Gastroesophageal sphincter (tissue), 4 donors: ENCODE results near the gene CAVIN3. TPM values are rescaled to one million over a fixed set of nuclear protein-coding genes. Genes with fewer than 3 reads are reported as not detected.
"Not testable (repeated sequence)": the region's sequence is repeated elsewhere in the genome, so short reads cannot be mapped to it uniquely, and the experiment has no call there.

Experiments
- ATAC-seq: fragments of 150-250 bp; one replicate; pipeline ENCODE4 v1.9.1; 2016; ENCODE audit warnings: mild to moderate bottlenecking, moderate library complexity
- H3K27ac ChIP-seq, 4 donors: fragments of 200-600 bp; sonication (generic) in 3 of 4; 1 replicate in 3 of 4; 2 replicates in 1 of 4; pipeline ENCODE4 v1.5.1; 2016 to 2019
- H3K27me3 ChIP-seq: fragments of 200-600 bp; sonication (generic); one replicate; pipeline ENCODE4 v1.5.1; 2019
- H3K36me3 ChIP-seq, 2 donors: fragments of 200-600 bp; sonication (generic); one replicate each; pipeline ENCODE4 v1.5.1; 2019; ENCODE audit warnings: control low read depth in 1 of 2
- H3K4me1 ChIP-seq, 3 donors: fragments of 200-600 bp; sonication (generic); 1 replicate in 2 of 3; 2 replicates in 1 of 3; pipeline ENCODE4 v1.5.1; 2016 to 2019; ENCODE audit warnings: control low read depth in 2 of 3
- H3K4me3 ChIP-seq, 2 donors: fragments of 200-600 bp; sonication (generic); one replicate each; pipeline ENCODE4 v1.5.1; 2019; ENCODE audit warnings: mild to moderate bottlenecking in 1 of 2, moderate library complexity in 1 of 2
- H3K9me3 ChIP-seq, 3 donors: fragments of 200-600 bp; sonication (generic); one replicate each; pipeline ENCODE4 v1.5.1; 2017 to 2019; ENCODE audit warnings: control low read depth in 2 of 3
- EP300 ChIP-seq: sonication (generic); formaldehyde crosslinking; IDR thresholded peaks from one replicate; pipeline ENCODE4 v1.6.1; 2017; ENCODE audit warnings: antibody characterized with exemption, mild to moderate bottlenecking
- POLR2A ChIP-seq, 2 donors: fragments of 450-650 bp; IDR thresholded peaks; one replicate each; pipeline ENCODE4 v1.6.1; 2017; ENCODE audit warnings: antibody characterized with exemption in 2 of 2, mild to moderate bottlenecking in 2 of 2, moderate library complexity in 1 of 2
- POLR2AphosphoS5 ChIP-seq: sonication (generic); formaldehyde crosslinking; IDR thresholded peaks from one replicate; pipeline ENCODE4 v1.6.1; 2017; ENCODE audit warnings: antibody characterized with exemption
- WGBS, 2 donors: methylation state at CpG; one replicate each; pipeline ENCODE4 v1.1.5; 2018; ENCODE audit warnings: low coverage in 1 of 2; 5-methylcytosine and 5-hydroxymethylcytosine counted together
- total RNA-seq, 4 donors: library from RNA; depleted of rRNA; stranded (reverse); fragments of >200 nt; gene quantifications; one replicate each; pipeline ENCODE4 v1.1.0, GENCODE V29; 2016
- TF ChIP-seq, protein P1 (sequence below), 4 experiments: fragments of 200-600 bp in 2 of 4; fragments of 450-650 bp in 2 of 4; sonication (generic) in 1 of 4; IDR thresholded peaks; one replicate each; pipeline ENCODE4 v1.5.1; 2017 to 2019; ENCODE audit warnings: antibody characterized with exemption in 4 of 4, mild to moderate bottlenecking in 2 of 4, moderate library complexity in 2 of 4

The CAVIN3 gene
- total RNA-seq, 4 donors from 2014 or later = 164 to 313 (median 211) TPM

DNA sequence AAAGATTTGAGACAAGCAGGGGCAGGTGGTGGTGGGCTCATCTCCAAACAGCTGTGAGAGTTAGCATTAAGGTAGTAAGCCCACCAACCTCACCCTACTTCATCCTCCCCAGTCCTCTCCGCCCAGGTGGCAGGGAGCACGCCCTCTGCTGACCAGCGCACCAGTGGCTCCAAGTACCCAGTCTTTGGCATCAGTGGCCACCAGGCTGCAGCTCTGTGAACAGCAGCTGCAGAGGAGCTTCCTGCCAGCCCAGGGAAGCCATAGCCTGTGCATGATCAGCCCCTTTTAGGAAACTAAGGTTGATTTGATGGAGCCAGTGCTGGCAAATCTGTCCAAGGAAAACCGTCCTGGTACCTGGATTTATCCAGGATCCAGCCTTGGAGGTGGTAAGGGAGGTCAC is 21.7 kb downstream of the CAVIN3 start:
- Histone ChIP-seq H3K27ac (no peak overlapping the region), H3K9me3 (no peaks in the 10 kb centered on the region), H3K36me3 (no peaks in the 10 kb centered on the region), H3K27me3 (peaks cover 6% of the 10 kb centered on the region), H3K4me3 (no peak overlapping the region), H3K4me1 (no peaks in the 10 kb centered on the region)
- WGBS, 2 donors = 50 to 80% methylated on average over 1 of the region's 4 CpGs
- TF ChIP-seq EP300 = no peak
- TF ChIP-seq, protein P1, sequence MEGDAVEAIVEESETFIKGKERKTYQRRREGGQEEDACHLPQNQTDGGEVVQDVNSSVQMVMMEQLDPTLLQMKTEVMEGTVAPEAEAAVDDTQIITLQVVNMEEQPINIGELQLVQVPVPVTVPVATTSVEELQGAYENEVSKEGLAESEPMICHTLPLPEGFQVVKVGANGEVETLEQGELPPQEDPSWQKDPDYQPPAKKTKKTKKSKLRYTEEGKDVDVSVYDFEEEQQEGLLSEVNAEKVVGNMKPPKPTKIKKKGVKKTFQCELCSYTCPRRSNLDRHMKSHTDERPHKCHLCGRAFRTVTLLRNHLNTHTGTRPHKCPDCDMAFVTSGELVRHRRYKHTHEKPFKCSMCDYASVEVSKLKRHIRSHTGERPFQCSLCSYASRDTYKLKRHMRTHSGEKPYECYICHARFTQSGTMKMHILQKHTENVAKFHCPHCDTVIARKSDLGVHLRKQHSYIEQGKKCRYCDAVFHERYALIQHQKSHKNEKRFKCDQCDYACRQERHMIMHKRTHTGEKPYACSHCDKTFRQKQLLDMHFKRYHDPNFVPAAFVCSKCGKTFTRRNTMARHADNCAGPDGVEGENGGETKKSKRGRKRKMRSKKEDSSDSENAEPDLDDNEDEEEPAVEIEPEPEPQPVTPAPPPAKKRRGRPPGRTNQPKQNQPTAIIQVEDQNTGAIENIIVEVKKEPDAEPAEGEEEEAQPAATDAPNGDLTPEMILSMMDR (IDR thresholded peaks at IDR 0.05) = peak in 2 of 4 experiments; percentile 12 to 38
- ATAC-seq = no peak

DNA sequence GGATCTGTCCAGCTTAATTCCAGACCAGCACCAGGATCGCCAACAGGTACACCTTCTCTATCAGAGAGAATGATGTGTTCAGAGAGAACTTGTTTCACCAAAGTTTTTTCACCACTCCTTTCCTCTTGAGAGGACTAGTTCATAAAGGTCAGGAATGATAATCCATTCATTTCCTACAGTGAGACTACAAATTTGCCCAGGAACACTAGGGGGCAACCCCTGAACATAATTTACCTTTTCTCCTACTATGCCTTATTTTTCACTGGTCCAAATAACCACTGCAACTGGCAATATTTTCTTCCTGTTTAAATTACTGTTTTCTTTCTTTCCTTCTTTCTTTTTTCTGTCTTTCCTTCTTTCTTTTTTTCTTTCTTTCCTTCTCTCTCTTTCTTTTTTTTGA is 22.5 kb downstream of the CAVIN3 start:
- no peak for TF ChIP-seq POLR2A (IDR thresholded peaks at IDR 0.05)
- TF ChIP-seq, protein P1 (IDR thresholded peaks at IDR 0.05) = peak in 3 of 4 experiments; percentile 48 to 54 (median 52)
- no peak for TF ChIP-seq POLR2AphosphoS5
- no peak for TF ChIP-seq EP300
- Histone ChIP-seq H3K27ac (no peak overlapping the region), H3K36me3 (no peaks in the 10 kb centered on the region), H3K9me3 (no peaks in the 10 kb centered on the region), H3K4me1 (no peaks in the 10 kb centered on the region), H3K27me3 (peaks cover 2% of the 10 kb centered on the region), H3K4me3 (no peak overlapping the region)
- WGBS, 2 donors = 100% methylated on average over 1 of the region's 1 CpG
- ATAC-seq = no peak

- Histone ChIP-seq H3K4me3 (no peak overlapping the region), H3K36me3 (no peaks in the 10 kb centered on the region), H3K27me3 (peaks cover 32% of the 10 kb centered on the region), H3K4me1 (no peaks in the 10 kb centered on the region), H3K9me3 (no peaks in the 10 kb centered on the region), H3K27ac (no peak overlapping the region)
- 82 to 83% methylated on average over 1 to 4 of the region's 4 CpGs for WGBS, 2 donors
- ATAC-seq = no peak
- TF ChIP-seq EP300 = no peak
- no peak for TF ChIP-seq POLR2AphosphoS5
- TF ChIP-seq, protein P1 (IDR thresholded peaks at IDR 0.05) = no peak
- no peak for TF ChIP-seq POLR2A (IDR thresholded peaks at IDR 0.05)
Observed at GRCh38 chr11:6285019-6285418, 35.3 kb downstream of the CAVIN3 start.

- no peak overlapping the region for H3K4me3 ChIP-seq
- WGBS, 2 donors = 60 to 92% methylated on average over 1 to 3 of the region's 3 CpGs
- H3K27me3 ChIP-seq = peaks cover 37% of the 10 kb centered on the region
- no peak overlapping the region for H3K27ac ChIP-seq
- ATAC-seq = no peak
- H3K36me3 ChIP-seq = no peaks in the 10 kb centered on the region
- H3K4me1 ChIP-seq = no peaks in the 10 kb centered on the region
- TF ChIP-seq POLR2AphosphoS5 = no peak
- no peak for TF ChIP-seq EP300
- TF ChIP-seq, protein P1 (IDR thresholded peaks at IDR 0.05) = no peak
- no peak for TF ChIP-seq POLR2A (IDR thresholded peaks at IDR 0.05)
- H3K9me3 ChIP-seq = no peaks in the 10 kb centered on the region
Observed at GRCh38 chr11:6284250-6284649, 36.1 kb downstream of the CAVIN3 start.

DNA sequence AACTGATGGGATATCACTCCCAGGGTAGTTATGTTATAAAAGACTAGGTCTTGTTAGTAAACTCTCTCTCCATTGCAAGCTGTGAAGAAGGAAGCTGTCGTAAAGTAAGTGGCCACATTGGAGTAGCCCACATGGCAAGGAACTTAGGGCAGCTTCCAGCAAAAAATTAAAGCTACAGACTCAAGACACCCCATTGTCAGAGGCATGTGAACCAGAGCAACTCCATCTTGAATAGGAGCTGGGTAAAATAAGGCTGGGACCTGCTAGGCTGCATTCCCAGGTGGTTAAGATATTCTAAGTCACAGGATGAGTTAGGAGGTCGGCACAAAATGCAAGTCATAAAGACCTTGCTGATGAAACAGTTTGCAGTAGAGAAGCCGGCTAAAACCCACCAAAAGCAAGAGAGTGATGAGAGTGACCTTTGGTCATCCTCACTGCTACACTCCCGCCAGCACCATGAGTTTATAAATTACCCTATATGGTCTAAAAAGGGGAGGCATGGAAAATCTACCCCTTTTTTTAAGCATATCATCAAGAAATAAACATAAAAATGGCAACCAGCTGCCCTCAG is 36.8 kb downstream of the CAVIN3 start:
- ATAC-seq = no peak
- 59 to 72% methylated on average over 3 to 4 of the region's 4 CpGs for WGBS, 2 donors

GRCh38 chr11:6280809-6281208 is 39.5 kb downstream of the CAVIN3 start:
- WGBS, 2 donors = 27 to 55% methylated on average over 5 to 6 of the region's 7 CpGs
- H3K27ac ChIP-seq, H3K4me3 ChIP-seq, H3K36me3 ChIP-seq, H3K4me1 ChIP-seq, ATAC-seq, H3K9me3 ChIP-seq: not testable (repeated sequence)
- H3K27me3 ChIP-seq = peaks cover 35% of the 10 kb centered on the region

More for the DNA sequence above, 36.8 kb downstream of the CAVIN3 start:
- no peak for TF ChIP-seq EP300
- no peak for TF ChIP-seq POLR2A (IDR thresholded peaks at IDR 0.05)
- no peaks in the 10 kb centered on the region for H3K9me3 ChIP-seq
- H3K27ac ChIP-seq = no peak overlapping the region
- H3K27me3 ChIP-seq = peaks cover 31% of the 10 kb centered on the region
- no peaks in the 10 kb centered on the region for H3K36me3 ChIP-seq
- no peaks in the 10 kb centered on the region for H3K4me1 ChIP-seq
- H3K4me3 ChIP-seq = no peak overlapping the region
